ENCODE data around the gene RABAC1. TPM values are rescaled to one million over a fixed set of nuclear protein-coding genes. Genes with fewer than 3 reads are reported as not detected.

RABAC1 gene
- total and polyA plus RNA-seq, 7 donors = 48.9 to 131 (median 65.3) TPM

DNA sequence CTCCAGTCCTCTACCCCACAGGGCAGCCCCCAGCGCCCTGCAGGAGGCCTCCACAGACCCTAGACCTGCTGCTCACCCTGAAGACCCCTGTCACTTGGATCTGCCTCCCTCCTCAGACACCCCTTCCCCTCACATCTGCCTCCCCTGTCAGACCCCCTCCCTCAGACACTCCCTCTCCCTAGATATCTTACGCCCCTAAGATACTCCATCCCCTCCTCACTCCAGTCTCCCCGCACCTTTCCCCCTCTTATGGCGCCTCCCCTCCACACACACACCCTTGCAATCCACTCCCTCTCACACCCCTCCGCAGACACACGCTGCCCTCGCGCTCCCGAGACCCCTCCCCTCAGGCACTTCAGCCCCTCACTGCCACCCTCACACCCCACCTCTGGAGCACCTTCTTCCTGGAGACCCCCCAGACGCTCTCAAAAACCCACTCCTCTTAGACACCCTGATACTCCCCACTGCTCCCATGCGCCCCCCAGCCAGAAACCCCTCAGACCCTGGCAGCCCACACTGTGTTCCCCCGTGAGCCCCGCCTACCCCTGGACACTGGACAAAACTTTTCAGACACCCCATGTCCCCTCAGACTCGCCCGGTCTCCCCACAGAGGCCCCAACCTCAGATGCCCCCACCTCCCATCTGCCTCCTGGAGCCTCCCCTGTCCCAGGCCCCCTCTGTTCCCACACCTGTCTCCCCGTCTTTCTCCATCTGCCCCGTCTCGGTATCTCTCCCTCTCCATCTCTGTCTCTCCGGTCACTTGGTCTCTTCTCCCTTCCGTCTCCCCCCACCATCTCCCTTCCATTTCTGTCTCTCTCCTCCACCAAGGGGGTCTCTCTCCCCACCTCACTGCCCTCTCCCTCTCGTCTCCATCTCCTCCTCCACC is 45.3 kb downstream of the RABAC1 start:
- no peaks in the 10 kb centered on the region for H3K9me3 ChIP-seq
- DNase-seq (no peak), ATAC-seq (no peak)
- intact Hi-C loops (cut with DNase I) = no loop called here
- H3K27ac ChIP-seq = no peak overlapping the region
- H3K4me3 ChIP-seq = no peak overlapping the region
- H3K27me3 ChIP-seq (ENCODE audit: insufficient read depth in 3 of 3, low read length in 2 of 3) = peaks cover 0 to 61% (median 35%) of the 10 kb centered on the region in 3 donors
- WGBS, 3 donors = 5 to 6% (median 6%) methylated on average over 20 to 21 of the region's 21 CpGs
- no peaks in the 10 kb centered on the region for H3K36me3 ChIP-seq (ENCODE audit: insufficient read depth in 1 of 2, low read depth in 1 of 2)
- TF ChIP-seq, protein P1, sequence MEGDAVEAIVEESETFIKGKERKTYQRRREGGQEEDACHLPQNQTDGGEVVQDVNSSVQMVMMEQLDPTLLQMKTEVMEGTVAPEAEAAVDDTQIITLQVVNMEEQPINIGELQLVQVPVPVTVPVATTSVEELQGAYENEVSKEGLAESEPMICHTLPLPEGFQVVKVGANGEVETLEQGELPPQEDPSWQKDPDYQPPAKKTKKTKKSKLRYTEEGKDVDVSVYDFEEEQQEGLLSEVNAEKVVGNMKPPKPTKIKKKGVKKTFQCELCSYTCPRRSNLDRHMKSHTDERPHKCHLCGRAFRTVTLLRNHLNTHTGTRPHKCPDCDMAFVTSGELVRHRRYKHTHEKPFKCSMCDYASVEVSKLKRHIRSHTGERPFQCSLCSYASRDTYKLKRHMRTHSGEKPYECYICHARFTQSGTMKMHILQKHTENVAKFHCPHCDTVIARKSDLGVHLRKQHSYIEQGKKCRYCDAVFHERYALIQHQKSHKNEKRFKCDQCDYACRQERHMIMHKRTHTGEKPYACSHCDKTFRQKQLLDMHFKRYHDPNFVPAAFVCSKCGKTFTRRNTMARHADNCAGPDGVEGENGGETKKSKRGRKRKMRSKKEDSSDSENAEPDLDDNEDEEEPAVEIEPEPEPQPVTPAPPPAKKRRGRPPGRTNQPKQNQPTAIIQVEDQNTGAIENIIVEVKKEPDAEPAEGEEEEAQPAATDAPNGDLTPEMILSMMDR (IDR thresholded peaks at IDR 0.05) = no peak
- no peaks in the 10 kb centered on the region for H3K4me1 ChIP-seq

DNA sequence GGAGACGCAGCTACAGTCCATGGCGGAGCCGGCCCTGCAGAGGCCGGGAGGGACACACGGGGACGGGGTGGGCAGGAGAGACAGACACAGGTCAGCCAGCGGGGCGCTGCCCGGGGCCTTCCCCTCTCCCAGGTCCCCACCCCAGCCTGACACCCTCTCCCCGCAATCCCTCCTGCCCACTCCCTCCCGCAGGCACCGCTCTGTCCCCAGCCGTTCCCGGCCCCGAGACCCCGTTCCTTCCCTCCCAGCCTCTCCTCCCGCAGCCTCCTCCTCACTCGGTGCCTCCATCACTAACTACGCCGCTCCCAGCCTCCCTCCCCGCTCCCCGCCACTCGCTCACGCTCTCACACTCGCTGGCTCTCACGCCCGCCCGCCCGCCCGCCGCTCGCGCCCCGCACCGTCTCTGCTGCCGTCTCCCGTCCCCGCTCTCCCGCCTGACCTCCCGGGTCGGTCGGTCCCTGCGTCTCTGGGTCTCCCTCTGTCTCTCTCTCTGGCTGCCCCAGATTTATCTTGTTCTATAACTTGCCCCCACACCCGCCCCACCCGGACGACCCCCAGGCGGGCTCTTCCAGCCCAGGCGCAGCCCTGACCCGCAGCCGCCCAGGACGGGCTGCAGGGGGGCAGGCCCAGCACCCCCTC is 46.1 kb downstream of the RABAC1 start:
- TF ChIP-seq, protein P1 (IDR thresholded peaks at IDR 0.05) = no peak
- Histone ChIP-seq H3K4me3 (no peak overlapping the region), H3K4me1 (no peaks in the 10 kb centered on the region), H3K27ac (no peak overlapping the region), H3K27me3 (ENCODE audit: insufficient read depth in 3 of 3, low read length in 2 of 3) (peaks cover 0 to 54% (median 32%) of the 10 kb centered on the region in 3 donors), H3K36me3 (ENCODE audit: insufficient read depth in 1 of 2, low read depth in 1 of 2) (no peaks in the 10 kb centered on the region), H3K9me3 (no peaks in the 10 kb centered on the region)
- intact Hi-C loops (cut with DNase I) = no loop called here
- ATAC-seq (no peak), DNase-seq (no peak)
- WGBS, 3 donors = 0 to 1% (median 1%) methylated on average over 26 to 51 of the region's 51 CpGs

DNA sequence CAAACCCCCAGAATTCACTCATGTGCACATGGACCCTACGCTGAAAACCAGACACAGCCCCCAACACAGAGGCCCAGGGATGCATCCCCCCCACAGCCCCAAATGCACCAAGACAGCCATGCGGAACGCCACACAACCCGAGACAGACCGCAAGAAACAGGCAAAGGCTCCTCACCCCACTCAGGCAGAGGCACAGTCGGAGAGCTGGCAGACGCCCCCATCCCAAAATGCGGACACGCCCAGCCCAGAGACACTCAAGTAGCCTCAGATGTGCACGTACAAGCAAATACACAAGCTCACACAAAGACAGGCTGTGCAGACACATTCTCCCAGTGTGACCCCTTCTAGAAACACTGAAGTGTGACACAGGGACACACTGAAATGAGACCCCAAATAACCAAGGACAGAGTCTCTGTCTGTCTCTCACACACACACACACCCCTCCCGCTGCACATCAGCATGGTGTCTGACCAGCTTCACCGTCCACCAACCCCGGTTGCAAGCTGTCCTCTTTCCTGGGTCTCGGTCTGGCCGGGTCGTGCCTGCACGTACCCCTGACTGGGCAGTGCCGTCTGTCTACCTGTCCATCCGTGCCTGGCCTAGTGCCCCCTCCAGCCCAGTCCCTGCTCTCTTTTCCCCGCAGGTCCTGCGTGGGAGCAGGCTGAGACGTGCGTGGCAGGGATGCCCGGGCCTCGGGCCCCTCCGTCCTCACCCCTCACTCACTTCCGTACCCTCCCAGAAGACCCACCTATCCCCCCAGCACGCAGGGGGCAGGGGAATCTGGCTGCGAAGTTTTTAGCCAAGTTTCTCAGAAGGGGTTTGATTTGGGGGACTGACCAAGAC is 47.0 kb downstream of the RABAC1 start:
- no peak for DNase-seq
- no peak for ATAC-seq
- no peaks in the 10 kb centered on the region for H3K9me3 ChIP-seq
- no peaks in the 10 kb centered on the region for H3K4me1 ChIP-seq
- H3K27me3 ChIP-seq (ENCODE audit: insufficient read depth in 3 of 3, low read length in 2 of 3) = peaks cover 0 to 46% (median 29%) of the 10 kb centered on the region in 3 donors
- H3K27ac ChIP-seq = no peak overlapping the region
- WGBS, 3 donors = 4 to 5% (median 5%) methylated on average over 29 of the region's 29 CpGs
- H3K36me3 ChIP-seq (ENCODE audit: insufficient read depth in 1 of 2, low read depth in 1 of 2) = peaks cover 0 to 3% of the 10 kb centered on the region in 2 donors
- TF ChIP-seq, protein P1 (IDR thresholded peaks at IDR 0.05) = no peak
- intact Hi-C loops (cut with DNase I) = no loop called here
- H3K4me3 ChIP-seq = no peak overlapping the region

DNA sequence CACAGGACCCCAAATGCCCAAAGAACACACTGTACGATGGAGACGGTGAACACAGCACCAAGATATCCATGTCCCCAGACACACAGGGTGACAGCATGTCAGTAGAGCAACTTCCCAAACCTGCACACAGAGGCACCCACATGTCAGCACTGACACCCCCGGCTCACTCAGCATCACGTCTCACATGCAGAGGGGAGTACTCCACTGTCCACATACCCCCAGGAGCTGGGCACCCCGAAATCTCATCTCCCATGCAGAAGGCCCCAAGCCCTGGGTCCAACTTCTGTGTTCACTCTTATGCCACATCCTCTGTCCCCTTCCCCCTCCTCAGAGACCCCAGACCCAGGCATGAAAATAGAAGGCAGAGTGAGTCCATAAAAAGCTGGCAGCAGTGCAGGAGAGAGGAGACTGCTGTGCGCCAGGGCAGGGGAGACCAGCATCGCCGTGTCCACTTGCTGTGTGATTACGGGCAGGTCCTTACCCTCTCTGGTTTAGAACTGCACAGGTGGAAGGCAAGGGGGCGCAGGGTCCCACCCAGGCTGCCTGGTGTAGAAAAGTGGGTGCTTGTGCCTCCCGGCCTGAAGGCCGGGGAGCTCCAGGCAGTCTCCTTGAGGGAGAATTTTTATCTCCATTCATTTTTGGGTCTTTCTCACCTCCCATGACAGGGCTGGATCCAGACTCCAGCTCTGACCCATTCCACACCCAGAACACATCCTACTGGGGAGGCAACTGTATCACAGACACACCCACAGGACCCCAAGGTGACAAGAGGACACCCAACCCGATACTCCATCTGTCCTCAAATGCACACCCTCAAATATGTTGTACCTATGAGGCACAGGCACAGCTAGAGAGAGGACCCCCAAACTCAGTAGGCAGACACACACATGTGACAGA is 47.9 kb downstream of the RABAC1 start:
- 51 to 59% (median 53%) methylated on average over 13 of the region's 13 CpGs for WGBS, 3 donors
- Histone ChIP-seq H3K27me3 (ENCODE audit: insufficient read depth in 3 of 3, low read length in 2 of 3) (peaks cover 0 to 38% (median 24%) of the 10 kb centered on the region in 3 donors), H3K4me1 (no peaks in the 10 kb centered on the region), H3K36me3 (ENCODE audit: insufficient read depth in 1 of 2, low read depth in 1 of 2) (peaks cover 0 to 11% of the 10 kb centered on the region in 2 donors), H3K27ac (no peak overlapping the region), H3K9me3 (no peaks in the 10 kb centered on the region), H3K4me3 (no peak overlapping the region)
- intact Hi-C loops (cut with DNase I) = no loop called here
- DNase-seq (no peak), ATAC-seq (no peak)
- TF ChIP-seq, protein P1 (IDR thresholded peaks at IDR 0.05) = no peak

Data from psoas muscle (tissue), 8 donors.